ENCODE results near the gene HSPB3.

GRCh38 chr5:54421976-54422375 is 33.5 kb upstream of the HSPB3 start:
- TF ChIP-seq EP300 (IDR thresholded peaks at IDR 0.05; ENCODE audit: borderline replicate concordance) (no peak), TAF1 (IDR thresholded peaks at IDR 0.05; ENCODE audit: low read depth) (no peak), ZBTB7A (IDR thresholded peaks at IDR 0.05; ENCODE audit: low read depth) (no peak), CREB1 (IDR thresholded peaks at IDR 0.05; ENCODE audit: low read depth) (no peak), REST (IDR thresholded peaks at IDR 0.05; ENCODE audit: low read depth) (no peak), EGR1 (IDR thresholded peaks at IDR 0.05) (no peak), NFIC (IDR thresholded peaks at IDR 0.05) (no peak)
- TF ChIP-seq, protein P1, sequence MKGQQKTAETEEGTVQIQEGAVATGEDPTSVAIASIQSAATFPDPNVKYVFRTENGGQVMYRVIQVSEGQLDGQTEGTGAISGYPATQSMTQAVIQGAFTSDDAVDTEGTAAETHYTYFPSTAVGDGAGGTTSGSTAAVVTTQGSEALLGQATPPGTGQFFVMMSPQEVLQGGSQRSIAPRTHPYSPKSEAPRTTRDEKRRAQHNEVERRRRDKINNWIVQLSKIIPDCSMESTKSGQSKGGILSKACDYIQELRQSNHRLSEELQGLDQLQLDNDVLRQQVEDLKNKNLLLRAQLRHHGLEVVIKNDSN (IDR thresholded peaks at IDR 0.05): no peak

All from Ishikawa (cell line).